Measurements from ENCODE around the gene ANXA2. TPM values are rescaled to one million over a fixed set of nuclear protein-coding genes. Genes with fewer than 3 reads are reported as not detected.

The ANXA2 gene
- total RNA-seq, 4 donors from 2014 or later: 896 to 1,792 (median 1,413) TPM

GRCh38 chr15:60338810-60339209 is 59.0 kb downstream of the ANXA2 start:
- no peak for TF ChIP-seq CTCF (IDR thresholded peaks at IDR 0.05; ENCODE audit: low read depth)

DNA sequence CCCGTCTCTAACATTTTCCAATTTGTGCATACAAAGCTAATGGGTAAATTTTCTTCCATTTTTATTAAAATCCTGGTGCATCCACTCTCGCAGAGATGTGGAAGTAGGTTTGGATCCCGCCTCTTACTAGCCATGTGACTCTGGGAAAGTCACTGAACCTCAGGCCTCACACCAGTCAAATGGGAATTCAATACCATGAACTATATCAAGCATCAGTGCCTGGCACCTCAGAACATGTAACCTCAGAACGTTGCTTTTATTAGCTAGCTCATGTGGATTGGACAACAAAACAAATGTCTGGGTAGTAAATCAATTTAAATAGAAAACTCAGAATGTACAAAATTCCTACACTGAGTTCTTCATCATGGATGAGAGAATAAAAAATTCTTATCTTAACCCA is 60.7 kb downstream of the ANXA2 start:
- TF ChIP-seq CTCF (IDR thresholded peaks at IDR 0.05; ENCODE audit: low read depth): no peak

DNA sequence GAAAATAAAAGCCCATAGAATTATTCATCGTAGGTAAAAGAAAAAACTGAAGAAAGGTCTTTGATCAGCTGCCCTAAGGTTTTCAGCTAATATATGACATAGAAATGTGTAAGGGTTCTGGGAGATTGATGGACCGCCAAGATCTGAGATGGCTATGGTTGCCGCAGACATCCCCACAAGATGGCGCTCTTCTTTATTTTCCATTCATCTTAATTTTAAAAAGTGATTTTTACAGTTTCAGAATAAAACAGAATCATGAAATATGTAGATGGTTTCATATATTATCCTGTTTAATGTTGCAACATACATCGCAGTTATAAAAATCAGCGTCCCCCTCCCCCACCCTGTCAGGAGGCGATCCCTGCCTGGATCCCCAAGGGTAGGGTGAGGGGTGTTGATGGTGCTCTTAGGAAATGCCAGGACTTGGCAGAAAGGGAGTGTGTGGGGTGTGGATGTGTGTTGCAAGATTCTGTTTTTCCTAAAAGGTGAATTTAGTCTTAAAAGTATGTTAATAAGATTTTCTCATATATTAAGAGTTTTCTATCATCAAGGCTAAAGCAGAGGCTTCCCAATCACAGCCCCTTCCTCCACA is 68.8 kb downstream of the ANXA2 start:
- TF ChIP-seq CTCF (IDR thresholded peaks at IDR 0.05; ENCODE audit: low read depth): no peak

DNA sequence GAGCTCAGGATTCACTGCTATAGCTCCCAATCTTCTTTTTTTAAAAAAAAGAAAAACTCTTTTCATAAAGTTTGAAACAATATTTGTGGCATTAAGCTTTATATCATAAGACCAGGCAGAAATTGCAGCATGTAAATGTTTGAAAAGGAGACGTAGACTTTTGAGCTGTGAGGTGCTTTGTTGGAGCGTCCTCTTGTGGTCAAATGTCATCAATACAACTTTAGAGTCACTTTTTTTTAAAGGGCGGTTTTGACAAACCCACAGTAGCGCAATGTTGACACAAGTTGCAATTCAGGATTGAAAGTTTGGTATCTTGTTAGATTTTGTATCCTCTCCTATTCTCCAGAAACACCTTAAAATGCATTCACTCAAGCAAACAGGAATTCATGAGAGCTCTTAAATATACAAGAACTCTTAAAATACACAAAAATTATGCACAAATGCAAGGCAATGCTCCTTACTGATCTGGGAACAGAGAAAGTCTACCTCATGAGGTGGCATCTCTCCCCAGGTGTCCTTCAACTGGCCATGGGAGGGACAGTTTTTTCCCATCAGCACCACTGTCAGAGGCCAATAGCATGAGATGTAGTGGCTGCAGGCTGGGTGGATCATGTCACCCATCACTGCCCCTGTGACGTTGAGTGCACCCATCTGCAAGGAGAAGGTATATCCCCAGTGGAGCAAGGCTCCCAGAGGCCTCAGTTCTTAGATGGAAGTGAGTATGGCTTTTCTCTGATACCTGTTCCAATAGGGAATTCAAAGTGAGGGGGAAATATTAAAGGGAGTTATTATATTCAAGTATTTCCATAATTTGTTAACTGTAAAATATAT is 70.7 kb downstream of the ANXA2 start:
- no peak for TF ChIP-seq CTCF (IDR thresholded peaks at IDR 0.05; ENCODE audit: low read depth)

- TF ChIP-seq CTCF (IDR thresholded peaks at IDR 0.05; ENCODE audit: low read depth): no peak
Measured at GRCh38 chr15:60326343-60326742, 71.4 kb downstream of the ANXA2 start.

- no peak for TF ChIP-seq CTCF (IDR thresholded peaks at IDR 0.05; ENCODE audit: low read depth)
Measured at GRCh38 chr15:60325905-60326304, 71.9 kb downstream of the ANXA2 start.

GRCh38 chr15:60324706-60325438 is 72.9 kb downstream of the ANXA2 start:
- TF ChIP-seq CTCF (IDR thresholded peaks at IDR 0.05; ENCODE audit: low read depth): no peak
